GM20000 (cell line): ENCODE measurements around the gene SERPINA9.

Experiments used
- DNase-seq: peaks from one replicate; pipeline ENCODE4 v3.0.0; 2012; ENCODE audit warnings: low spot score
- CTCF ChIP-seq: IDR thresholded peaks from 2 replicates; pipeline ENCODE4 v1.5.1; 2012; ENCODE audit warnings: mild to moderate bottlenecking, control low read depth; ENCODE audit errors: extremely low read depth, missing control alignments

SERPINA9 gene

GRCh38 chr14:94501588-94502516 is 25.9 kb upstream of the SERPINA9 start:
- no peak for DNase-seq

GRCh38 chr14:94500264-94500663 is 24.3 kb upstream of the SERPINA9 start:
- no peak for DNase-seq
- TF ChIP-seq CTCF, result no peak

More at GRCh38 chr14:94501588-94502516, 25.9 kb upstream of the SERPINA9 start:
- no peak for TF ChIP-seq CTCF

GRCh38 chr14:94499673-94500072 is 23.7 kb upstream of the SERPINA9 start:
- TF ChIP-seq CTCF, result no peak
- DNase-seq, result no peak

- no peak for TF ChIP-seq CTCF
- DNase-seq, result no peak
Measured at GRCh38 chr14:94498215-94498614, 22.2 kb upstream of the SERPINA9 start.

- TF ChIP-seq CTCF, result no peak
Measured at GRCh38 chr14:94494085-94494484, 18.1 kb upstream of the SERPINA9 start.

GRCh38 chr14:94491511-94491910 is 15.5 kb upstream of the SERPINA9 start:
- TF ChIP-seq CTCF, result no peak
- DNase-seq, result no peak

More at GRCh38 chr14:94494085-94494484, 18.1 kb upstream of the SERPINA9 start:
- DNase-seq, result peak; percentile 49

- no peak for DNase-seq
- TF ChIP-seq CTCF, result no peak
Measured at GRCh38 chr14:94489336-94489735, 13.3 kb upstream of the SERPINA9 start.
